Esophagus muscularis mucosa (tissue), 3 donors: ENCODE data around the gene DPF3.

Experiments used
- POLR2A ChIP-seq: fragments of 450-650 bp; IDR thresholded peaks from one replicate; pipeline ENCODE4 v1.6.1; 2017; ENCODE audit warnings: antibody characterized with exemption, moderate library complexity, mild to moderate bottlenecking, low read depth
- POLR2AphosphoS5 ChIP-seq, 2 donors: sonication (generic); formaldehyde crosslinking; IDR thresholded peaks; one replicate each; pipeline ENCODE4 v1.6.1; 2017; ENCODE audit warnings: antibody characterized with exemption in 2 of 2
- TF ChIP-seq, protein P1 (sequence below), 3 experiments: fragments of 200-600 bp in 2 of 3; fragments of 450-650 bp in 1 of 3; sonication (generic) in 2 of 3; IDR thresholded peaks; one replicate each; pipeline ENCODE4 v1.5.1; 2017 to 2019; ENCODE audit warnings: antibody characterized with exemption in 3 of 3, mild to moderate bottlenecking in 2 of 3, moderate library complexity in 1 of 3

DNA sequence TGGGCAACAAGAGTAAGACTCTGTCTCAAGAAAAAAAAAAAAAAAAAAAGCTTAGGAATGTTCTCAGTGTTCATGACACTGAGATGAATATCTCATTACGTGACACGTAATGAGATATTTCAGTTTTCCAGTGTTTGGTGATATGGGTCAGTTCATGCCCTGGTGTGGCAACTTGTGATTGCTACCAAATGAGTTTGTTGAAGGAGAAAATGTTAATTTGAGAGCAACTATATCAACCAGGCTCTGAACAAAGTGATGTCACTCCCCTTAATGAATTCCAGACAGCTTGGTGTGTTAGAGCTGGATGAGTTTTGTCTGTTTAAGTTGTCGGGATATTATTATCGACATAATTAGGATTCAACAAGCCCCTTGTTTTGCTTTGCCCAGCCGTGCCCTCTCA is 211.7 kb downstream of the DPF3 start:
- TF ChIP-seq POLR2A (no peak), POLR2AphosphoS5 (IDR thresholded peaks at IDR 0.05) (no peak)
- TF ChIP-seq, protein P1, sequence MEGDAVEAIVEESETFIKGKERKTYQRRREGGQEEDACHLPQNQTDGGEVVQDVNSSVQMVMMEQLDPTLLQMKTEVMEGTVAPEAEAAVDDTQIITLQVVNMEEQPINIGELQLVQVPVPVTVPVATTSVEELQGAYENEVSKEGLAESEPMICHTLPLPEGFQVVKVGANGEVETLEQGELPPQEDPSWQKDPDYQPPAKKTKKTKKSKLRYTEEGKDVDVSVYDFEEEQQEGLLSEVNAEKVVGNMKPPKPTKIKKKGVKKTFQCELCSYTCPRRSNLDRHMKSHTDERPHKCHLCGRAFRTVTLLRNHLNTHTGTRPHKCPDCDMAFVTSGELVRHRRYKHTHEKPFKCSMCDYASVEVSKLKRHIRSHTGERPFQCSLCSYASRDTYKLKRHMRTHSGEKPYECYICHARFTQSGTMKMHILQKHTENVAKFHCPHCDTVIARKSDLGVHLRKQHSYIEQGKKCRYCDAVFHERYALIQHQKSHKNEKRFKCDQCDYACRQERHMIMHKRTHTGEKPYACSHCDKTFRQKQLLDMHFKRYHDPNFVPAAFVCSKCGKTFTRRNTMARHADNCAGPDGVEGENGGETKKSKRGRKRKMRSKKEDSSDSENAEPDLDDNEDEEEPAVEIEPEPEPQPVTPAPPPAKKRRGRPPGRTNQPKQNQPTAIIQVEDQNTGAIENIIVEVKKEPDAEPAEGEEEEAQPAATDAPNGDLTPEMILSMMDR (IDR thresholded peaks at IDR 0.05): no peak
